Large intestine (tissue), 3 donors: Measurements from ENCODE around the gene PRRT3. TPM values are rescaled to one million over a fixed set of nuclear protein-coding genes. Genes with fewer than 3 reads are reported as not detected.
"Not testable (repeated sequence)": the region's sequence is repeated elsewhere in the genome, so short reads cannot be mapped to it uniquely, and the experiment has no call there.

Experiments used
- DNase-seq, 2 donors: peaks; one replicate each; pipeline versions ENCODE4 v3.0.0 to v3.0.0-alpha.2; 2013
- H3K27ac ChIP-seq: one replicate; pipeline ENCODE4 v1.5.1; 2013; ENCODE audit warnings: low read length
- H3K27me3 ChIP-seq: 2 replicates; pipeline ENCODE4 v1.6.1; 2013; ENCODE audit warnings: low read length; ENCODE audit not compliant: control insufficient read depth, insufficient read depth
- H3K36me3 ChIP-seq: 2 replicates; pipeline ENCODE4 v1.6.1; 2013; ENCODE audit warnings: low read length; ENCODE audit not compliant: control insufficient read depth, insufficient read depth
- H3K4me1 ChIP-seq: one replicate; pipeline ENCODE4 v1.6.1; 2013; ENCODE audit warnings: low read length; ENCODE audit not compliant: control insufficient read depth, insufficient read depth
- H3K4me3 ChIP-seq: one replicate; pipeline ENCODE4 v1.5.1; 2013; ENCODE audit warnings: low read length
- H3K9me3 ChIP-seq: one replicate; pipeline ENCODE4 v1.6.1; 2013; ENCODE audit warnings: mild to moderate bottlenecking, low read depth, low read length, moderate library complexity; ENCODE audit not compliant: control insufficient read depth
- WGBS: methylation state at CpG from one replicate; pipeline ENCODE4 v1.1.5; 2013; ENCODE audit warnings: low lambda C conversion rate; ENCODE audit not compliant: insufficient coverage; 5-methylcytosine and 5-hydroxymethylcytosine counted together
- polyA plus RNA-seq: library from polyadenylated mRNA; unstranded; fragments of 120-200 nt; gene quantifications from one replicate; pipeline ENCODE4 v1.2.1, GENCODE V29; 2013

PRRT3 gene
- polyA plus RNA-seq, 1 donor: 1.8 TPM

DNA sequence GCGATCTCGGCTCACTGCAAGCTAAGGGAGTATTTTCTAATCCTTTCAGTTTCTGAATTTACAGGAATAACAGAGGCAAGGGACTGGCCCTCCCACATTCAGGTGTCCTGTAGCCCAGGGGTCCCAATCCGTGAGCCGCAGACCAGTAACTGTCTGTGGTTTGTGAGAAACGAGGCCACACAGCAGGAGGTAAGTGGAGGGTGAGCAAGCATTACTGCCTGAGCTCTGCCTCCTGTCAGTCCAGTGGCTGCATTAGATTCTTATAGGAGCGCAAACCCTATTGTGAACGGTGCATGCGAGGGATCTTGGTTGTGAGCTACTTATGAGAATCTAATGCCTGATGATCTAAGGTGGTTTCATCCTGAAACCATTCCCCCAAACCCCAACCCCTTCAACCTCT, 40.3 kb downstream of the PRRT3 start:
- WGBS: no CpG with 5 or more reads among the region's 8 CpGs
- no peak for DNase-seq
- peaks cover 21% of the 10 kb centered on the region for H3K4me1 ChIP-seq
- H3K27me3 ChIP-seq: no peaks in the 10 kb centered on the region
- no peak overlapping the region for H3K27ac ChIP-seq
- no peaks in the 10 kb centered on the region for H3K9me3 ChIP-seq
- no peak overlapping the region for H3K4me3 ChIP-seq
- peaks cover 51% of the 10 kb centered on the region for H3K36me3 ChIP-seq

DNA sequence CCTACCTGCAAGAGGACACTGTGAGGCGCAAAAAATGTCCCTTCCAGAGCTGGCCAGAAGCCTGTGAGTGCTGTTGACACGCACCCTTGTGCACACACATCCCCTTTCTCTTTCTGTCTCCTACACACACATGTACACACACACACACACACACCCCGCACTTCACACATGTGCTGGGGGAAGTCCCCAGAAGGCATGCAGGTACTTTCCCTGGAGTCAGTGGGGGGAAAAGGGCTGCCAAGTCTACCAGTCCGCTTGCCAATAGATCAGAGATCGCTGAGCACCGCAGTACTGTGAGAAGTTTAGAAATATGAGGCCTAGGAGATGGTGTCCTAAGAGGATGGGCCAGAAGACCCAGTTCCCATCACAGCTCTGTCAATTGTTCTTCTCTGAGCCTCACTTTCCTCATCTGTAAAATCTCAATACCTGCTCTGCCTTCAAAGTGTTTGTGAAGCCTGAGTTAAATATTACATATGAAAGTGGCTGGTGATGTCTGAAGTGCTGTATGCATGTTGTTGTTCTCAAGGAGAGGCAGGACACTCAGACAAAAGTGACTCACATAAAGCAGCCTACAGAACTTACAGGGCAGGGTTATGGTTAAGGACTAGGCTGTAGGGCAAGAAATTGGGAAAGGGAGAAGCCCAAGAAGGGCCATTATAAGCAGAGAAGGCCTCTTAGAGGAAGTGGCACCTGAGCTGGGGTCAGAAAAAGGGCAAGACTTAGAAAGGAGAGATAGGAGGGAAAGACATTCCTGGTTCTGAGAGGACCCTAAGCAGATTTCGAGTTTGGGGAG, 42.8 kb downstream of the PRRT3 start:
- Histone ChIP-seq H3K4me1 (peaks cover 5% of the 10 kb centered on the region), H3K27ac (no peak overlapping the region), H3K36me3 (peaks cover 57% of the 10 kb centered on the region), H3K4me3 (no peak overlapping the region), H3K27me3 (no peaks in the 10 kb centered on the region), H3K9me3 (no peaks in the 10 kb centered on the region)
- no CpG with 5 or more reads among the region's 7 CpGs for WGBS
- DNase-seq: no peak

DNA sequence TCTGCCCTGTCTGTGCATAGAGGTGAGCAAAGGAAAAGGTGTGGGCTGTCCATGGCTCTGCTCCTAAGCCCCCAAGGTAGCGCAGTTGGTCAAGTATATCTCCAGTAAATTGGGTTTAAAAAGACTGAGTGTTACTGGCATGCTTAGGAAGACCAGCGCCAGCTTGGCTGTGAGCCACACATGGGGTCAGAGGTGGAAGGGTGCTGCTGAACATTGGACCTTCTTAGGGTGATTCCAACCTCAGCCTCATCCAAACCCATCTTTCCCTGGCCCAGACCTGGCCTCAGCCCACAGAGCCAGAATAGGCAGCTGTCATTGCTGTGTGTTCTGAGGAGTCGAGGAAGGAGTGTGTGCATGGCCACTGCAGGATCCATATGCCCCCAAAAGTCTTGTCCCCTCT, 43.9 kb downstream of the PRRT3 start:
- Histone ChIP-seq H3K9me3 (no peaks in the 10 kb centered on the region), H3K4me3 (no peak overlapping the region), H3K4me1 (peaks cover 5% of the 10 kb centered on the region), H3K27me3 (no peaks in the 10 kb centered on the region), H3K36me3 (peaks cover 48% of the 10 kb centered on the region), H3K27ac (no peak overlapping the region)
- no CpG with 5 or more reads among the region's 3 CpGs for WGBS
- DNase-seq: no peak

DNA sequence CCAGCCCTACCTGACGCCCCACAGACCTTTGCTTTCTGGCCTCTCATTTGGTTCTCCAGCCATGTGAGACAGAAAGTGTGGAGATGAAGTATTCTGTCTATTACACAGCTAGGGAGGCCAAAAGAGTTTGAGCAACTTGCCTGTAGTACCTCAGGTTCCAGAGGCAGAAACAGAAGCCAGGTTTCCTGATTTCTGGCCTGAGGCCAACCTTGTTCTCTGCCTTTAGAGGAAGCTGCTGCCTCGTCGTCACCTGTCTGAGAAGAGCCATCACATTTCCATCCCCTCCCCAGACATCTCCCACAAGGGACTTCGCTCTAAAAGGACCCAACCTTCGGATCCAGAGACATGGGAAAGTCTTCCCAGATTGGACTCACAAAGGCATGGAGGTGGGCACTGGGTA, 45.7 kb downstream of the PRRT3 start:
- H3K4me3 ChIP-seq: no peak overlapping the region
- H3K27ac ChIP-seq: no peak overlapping the region
- DNase-seq: no peak
- no peaks in the 10 kb centered on the region for H3K9me3 ChIP-seq
- no peaks in the 10 kb centered on the region for H3K27me3 ChIP-seq
- H3K36me3 ChIP-seq: peaks cover 42% of the 10 kb centered on the region
- H3K4me1 ChIP-seq: peaks cover 18% of the 10 kb centered on the region
- no CpG with 5 or more reads among the region's 5 CpGs for WGBS

DNA sequence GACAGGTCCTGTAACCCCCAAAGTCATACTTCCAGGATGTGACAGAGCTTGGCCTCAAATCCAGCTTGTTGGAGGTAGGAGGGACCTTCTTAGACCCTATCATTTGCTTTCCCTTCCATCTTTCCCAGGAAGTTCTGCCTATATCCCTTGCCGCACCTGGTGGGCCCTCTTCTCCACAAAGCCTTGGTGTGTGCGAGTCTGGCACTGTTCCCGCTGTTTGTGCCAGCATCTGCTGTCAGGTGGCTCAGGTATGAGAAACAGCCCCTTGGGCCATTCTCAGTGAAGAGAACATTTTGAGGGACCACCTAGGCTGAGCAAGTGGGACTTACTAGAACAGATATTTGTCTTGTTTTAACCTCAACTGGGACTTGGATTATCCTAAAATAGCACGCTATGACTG, 48.3 kb downstream of the PRRT3 start:
- no CpG with 5 or more reads among the region's 4 CpGs for WGBS
- peaks cover 36% of the 10 kb centered on the region for H3K4me1 ChIP-seq
- no peak overlapping the region for H3K27ac ChIP-seq
- H3K27me3 ChIP-seq: no peaks in the 10 kb centered on the region
- peak overlapping the region; percentile 64 for H3K4me3 ChIP-seq
- peaks cover 27% of the 10 kb centered on the region for H3K36me3 ChIP-seq
- no peak for DNase-seq
- peaks cover 4% of the 10 kb centered on the region for H3K9me3 ChIP-seq

DNA sequence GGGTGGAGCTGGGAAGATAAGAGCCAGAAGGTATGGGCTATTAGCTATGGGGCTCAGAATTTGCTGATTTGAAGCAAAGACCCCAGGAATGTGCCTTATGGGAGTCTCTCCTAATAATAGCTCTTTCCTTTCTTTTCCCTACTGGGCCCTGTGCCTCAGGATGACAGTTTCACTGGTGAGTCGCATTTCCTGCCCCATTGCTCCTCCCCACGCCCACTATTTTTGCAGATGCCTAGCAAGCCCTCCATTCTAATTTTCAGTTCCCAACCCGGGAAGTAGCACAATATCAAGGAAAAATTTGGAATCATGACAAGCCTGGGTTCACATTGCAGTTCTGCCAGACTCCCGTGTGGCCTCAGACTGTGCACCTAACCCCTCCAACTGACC, 49.0 kb downstream of the PRRT3 start:
- Histone ChIP-seq H3K9me3 (peaks cover 4% of the 10 kb centered on the region), H3K27ac (peak overlapping the region; percentile 91), H3K4me1 (peaks cover 42% of the 10 kb centered on the region), H3K36me3 (peaks cover 20% of the 10 kb centered on the region), H3K27me3 (no peaks in the 10 kb centered on the region), H3K4me3 (peak overlapping the region; percentile 64)
- DNase-seq: no peak
- no CpG with 5 or more reads among the region's 4 CpGs for WGBS

DNA sequence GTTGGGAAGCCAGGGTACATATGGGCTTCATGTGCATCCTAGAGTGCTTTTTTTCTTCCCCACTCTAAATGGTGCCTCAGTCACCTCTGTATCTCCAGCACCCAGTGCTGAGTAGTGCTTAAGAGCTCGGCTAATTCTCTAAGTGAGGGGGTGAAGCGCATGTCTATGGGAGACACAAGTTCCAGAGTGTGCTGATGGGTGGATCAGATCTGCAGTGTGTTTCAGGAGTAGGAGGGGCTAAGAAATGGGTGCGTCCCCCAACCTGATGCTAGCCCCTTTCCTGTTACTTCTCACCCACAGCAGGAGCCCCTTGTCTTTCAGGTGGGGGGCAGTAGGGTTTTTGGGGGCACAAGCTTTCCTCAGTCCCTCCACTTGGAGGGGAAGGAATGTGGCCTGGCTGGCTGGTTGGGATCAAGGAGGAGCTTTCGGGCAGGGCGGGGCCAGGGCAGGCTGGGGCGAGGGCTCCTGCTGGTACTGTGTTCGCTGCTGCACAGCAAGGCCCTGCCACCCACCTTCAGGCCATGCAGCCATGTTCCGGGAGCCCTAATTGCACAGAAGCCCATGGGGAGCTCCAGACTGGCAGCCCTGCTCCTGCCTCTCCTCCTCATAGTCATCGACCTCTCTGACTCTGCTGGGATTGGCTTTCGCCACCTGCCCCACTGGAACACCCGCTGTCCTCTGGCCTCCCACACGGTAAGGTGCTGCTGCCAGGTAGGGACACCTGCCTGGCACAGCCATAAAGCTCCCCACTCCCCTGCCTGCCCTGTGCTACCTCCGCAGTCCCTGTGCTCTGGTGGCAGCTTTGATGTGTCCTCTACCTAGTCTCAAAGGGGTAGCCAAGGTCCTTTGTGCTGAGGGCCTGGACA, 49.6 kb downstream of the PRRT3 start, which contains the start of gene IL17RE:
Gene IL17RE (plus strand): TSS at position 477 of the 866 bp plus-strand sequence. CDS start 85 bp downstream, at position 562.
- no CpG with 5 or more reads among the region's 13 CpGs for WGBS
- no peaks in the 10 kb centered on the region for H3K27me3 ChIP-seq
- peaks cover 15% of the 10 kb centered on the region for H3K36me3 ChIP-seq
- H3K4me3 ChIP-seq: peak within 1 kb of the TSS; percentile 64
- peak within 1 kb of the TSS; percentile 91 for H3K27ac ChIP-seq
- H3K9me3 ChIP-seq: peaks cover 4% of the 10 kb centered on the region
- H3K4me1 ChIP-seq: peaks cover 46% of the 10 kb centered on the region
- peak in 1 of 2 donors; percentile 83 for DNase-seq

DNA sequence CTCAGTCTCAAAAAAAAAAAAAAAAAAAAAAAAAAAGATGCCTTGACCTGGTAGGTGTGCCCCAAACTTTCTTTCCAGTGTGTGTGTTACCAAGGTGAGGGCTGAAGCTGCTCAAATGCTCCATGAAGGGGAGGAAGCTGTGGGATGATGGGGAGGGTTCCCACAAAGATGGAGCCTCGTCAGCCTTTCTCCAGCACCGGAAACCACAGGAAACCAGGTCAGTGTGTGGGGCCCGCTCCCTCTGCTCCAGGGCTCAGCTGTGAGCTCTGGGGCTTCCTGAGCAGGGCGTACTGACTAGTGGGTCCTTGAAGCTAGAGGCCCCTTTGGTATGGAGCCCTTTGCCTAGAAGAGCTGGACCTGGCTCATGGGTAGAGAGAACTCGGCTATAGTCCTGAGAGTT, 50.2 kb downstream of the PRRT3 start:
- H3K4me1 ChIP-seq: peaks cover 53% of the 10 kb centered on the region
- no peak for DNase-seq
- H3K9me3 ChIP-seq: peaks cover 4% of the 10 kb centered on the region
- no CpG with 5 or more reads among the region's 5 CpGs for WGBS
- no peak overlapping the region for H3K4me3 ChIP-seq
- H3K36me3 ChIP-seq: peaks cover 9% of the 10 kb centered on the region
- no peaks in the 10 kb centered on the region for H3K27me3 ChIP-seq
- peak overlapping the region; percentile 91 for H3K27ac ChIP-seq

DNA sequence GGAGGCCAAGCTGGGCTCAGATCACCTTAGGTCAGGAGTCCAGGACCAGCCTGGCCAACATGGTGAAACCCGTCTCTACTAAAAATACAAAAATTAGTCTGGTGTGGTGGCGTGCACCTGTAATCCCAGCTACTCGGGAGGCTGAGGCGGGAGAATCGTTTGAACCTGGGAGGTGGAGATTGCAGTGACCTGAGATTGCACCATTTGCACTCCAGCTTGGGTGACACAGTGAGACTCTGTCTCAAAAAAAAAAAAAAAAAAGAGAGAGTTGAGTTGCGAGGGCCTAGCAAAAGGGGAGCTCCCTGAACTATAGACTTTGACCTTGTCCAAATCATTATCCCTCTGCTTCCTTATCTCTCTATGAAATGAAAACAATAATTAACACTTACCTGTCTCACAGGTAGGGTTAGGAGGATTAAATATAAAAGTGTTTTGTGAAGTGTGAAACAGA, 51.2 kb downstream of the PRRT3 start:
- Histone ChIP-seq H3K27ac (peak overlapping the region; percentile 91), H3K4me1 (peaks cover 62% of the 10 kb centered on the region)
- not testable (repeated sequence) for H3K4me3 ChIP-seq, H3K9me3 ChIP-seq, H3K27me3 ChIP-seq, H3K36me3 ChIP-seq
- no CpG with 5 or more reads among the region's 6 CpGs for WGBS
- peak; percentile 87 to 94 for DNase-seq

DNA sequence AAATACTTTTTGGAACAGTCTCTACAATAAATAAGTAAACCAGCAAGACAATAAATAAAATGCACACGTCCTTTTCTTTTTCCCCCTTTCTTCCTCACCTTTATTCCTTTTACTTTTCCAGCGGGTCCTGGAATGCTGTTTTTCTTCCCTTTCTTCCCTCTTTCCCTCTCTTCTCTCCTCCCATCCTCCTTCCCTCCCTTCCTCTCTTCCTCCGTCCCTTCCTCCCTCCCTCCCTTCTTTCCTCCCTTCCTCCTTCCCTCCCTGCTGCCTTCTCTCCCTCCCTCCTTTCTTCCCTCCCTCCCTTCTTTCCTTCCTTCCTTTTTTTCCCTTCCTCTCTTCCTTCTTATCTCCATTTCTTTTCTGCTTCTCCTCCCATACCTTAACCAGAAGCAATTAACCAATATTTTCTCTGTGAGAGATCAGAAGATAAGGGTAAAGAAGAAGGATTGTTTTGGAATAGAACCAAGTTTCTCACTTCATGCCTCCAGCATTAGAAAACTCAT, 52.9 kb downstream of the PRRT3 start:
- Histone ChIP-seq H3K27me3 (no peaks in the 10 kb centered on the region), H3K9me3 (peaks cover 4% of the 10 kb centered on the region), H3K36me3 (no peaks in the 10 kb centered on the region), H3K27ac (peak overlapping the region; percentile 93), H3K4me1 (peaks cover 61% of the 10 kb centered on the region), H3K4me3 (no peak overlapping the region)
- no peak for DNase-seq
- WGBS: 71% methylated on average over 2 of the region's 3 CpGs
